Body of pancreas (tissue), 4 donors: ENCODE data around the gene PCBP3. TPM values are rescaled to one million over a fixed set of nuclear protein-coding genes. Genes with fewer than 3 reads are reported as not detected.

Source experiments
- ATAC-seq: fragments of 150-250 bp; one replicate; pipeline ENCODE4 v1.9.1; 2016
- DNase-seq, 4 donors: peaks; one replicate each; pipeline ENCODE4 v3.0.0-alpha.2; 2019
- H3K27ac ChIP-seq, 4 donors: fragments of 200-600 bp; sonication (generic); 1 replicate in 3 of 4; 2 replicates in 1 of 4; pipeline versions ENCODE4 v1.5.1 to v1.6.1; 2016 to 2019; ENCODE audit warnings: mild to moderate bottlenecking in 1 of 4, mixed read lengths in 1 of 4, moderate library complexity in 1 of 4
- H3K27me3 ChIP-seq, 2 donors: fragments of 200-600 bp; sonication (generic); one replicate each; pipeline ENCODE4 v1.6.0; 2016; ENCODE audit warnings: mild to moderate bottlenecking in 1 of 2
- H3K36me3 ChIP-seq, 2 donors: fragments of 200-600 bp; sonication (generic); replicated peaks in 1 of 2; 2 replicates each; pipeline ENCODE4 v1.5.1; 2016; ENCODE audit warnings: low read depth in 2 of 2; ENCODE audit not compliant: insufficient read depth in 1 of 2
- H3K4me1 ChIP-seq: fragments of 200-600 bp; sonication (generic); one replicate; pipeline ENCODE4 v1.6.0; 2016
- H3K4me3 ChIP-seq, 2 donors: fragments of 200-600 bp; sonication (generic); 1 replicate in 1 of 2; 2 replicates in 1 of 2; pipeline ENCODE4 v1.5.1; 2016 to 2019
- H3K9me3 ChIP-seq, 3 donors: fragments of 200-600 bp; sonication (generic); 1 replicate in 2 of 3; 2 replicates in 1 of 3; pipeline ENCODE4 v1.5.1; 2016
- POLR2A ChIP-seq, 3 donors: fragments of 450-650 bp; IDR thresholded peaks; one replicate each; pipeline ENCODE4 v1.6.1; 2016; ENCODE audit warnings: antibody characterized with exemption in 3 of 3, mild to moderate bottlenecking in 2 of 3
- WGBS, 2 donors: methylation state at CpG; one replicate each; pipeline ENCODE4 v1.1.5; 2017; 5-methylcytosine and 5-hydroxymethylcytosine counted together
- intact Hi-C: fragments of 100-400 bp; cut with DNase I; formaldehyde crosslinking; loops from one replicate; pipeline ENCODE4 v1.15.1; 2023
- total RNA-seq, 2 donors: library from RNA; depleted of rRNA; stranded (reverse); fragments of >200 nt; gene quantifications; one replicate each; pipeline ENCODE4 v1.1.0, GENCODE V29; 2016
- TF ChIP-seq, protein P1 (sequence below), 7 experiments: fragments of 450-650 bp in 4 of 7; fragments of 200-600 bp in 3 of 7; sonication (generic) in 3 of 7; IDR thresholded peaks; one replicate each; pipeline ENCODE4 v1.5.1; 2016 to 2019; ENCODE audit warnings: antibody characterized with exemption in 7 of 7

The PCBP3 gene
- total RNA-seq, 2 donors from 2014 or later = 1.3 to 4.6 TPM

DNA sequence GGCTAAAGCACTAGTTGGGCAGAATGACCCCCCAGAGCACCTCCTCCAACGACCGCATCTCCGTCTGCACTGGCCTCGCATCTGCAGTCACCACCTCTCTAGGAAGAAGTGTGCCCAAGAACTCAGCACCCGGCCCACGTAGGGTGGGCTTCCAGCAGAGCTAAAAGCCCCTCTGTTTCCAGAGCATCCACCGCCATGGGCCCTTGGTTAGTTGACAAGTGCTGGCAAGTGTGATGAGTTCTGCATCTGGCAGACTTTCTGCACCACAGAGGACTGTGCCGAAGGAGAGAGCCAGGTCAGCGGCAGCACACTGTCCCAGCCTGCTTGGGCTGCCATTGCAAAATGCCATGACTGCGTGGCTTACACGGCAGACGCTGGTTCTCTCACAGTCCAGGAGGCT is 261.7 kb downstream of the PCBP3 start:
- no peaks in the 10 kb centered on the region for H3K36me3 ChIP-seq
- WGBS, 2 donors = 75 to 80% methylated on average over 8 to 12 of the region's 12 CpGs
- no peak for DNase-seq
- intact Hi-C loops = no loop called here
- no peak overlapping the region for H3K4me3 ChIP-seq
- no peak for ATAC-seq
- H3K4me1 ChIP-seq = no peaks in the 10 kb centered on the region
- H3K9me3 ChIP-seq = no peaks in the 10 kb centered on the region
- TF ChIP-seq POLR2A (IDR thresholded peaks at IDR 0.05) = no peak
- TF ChIP-seq, protein P1, sequence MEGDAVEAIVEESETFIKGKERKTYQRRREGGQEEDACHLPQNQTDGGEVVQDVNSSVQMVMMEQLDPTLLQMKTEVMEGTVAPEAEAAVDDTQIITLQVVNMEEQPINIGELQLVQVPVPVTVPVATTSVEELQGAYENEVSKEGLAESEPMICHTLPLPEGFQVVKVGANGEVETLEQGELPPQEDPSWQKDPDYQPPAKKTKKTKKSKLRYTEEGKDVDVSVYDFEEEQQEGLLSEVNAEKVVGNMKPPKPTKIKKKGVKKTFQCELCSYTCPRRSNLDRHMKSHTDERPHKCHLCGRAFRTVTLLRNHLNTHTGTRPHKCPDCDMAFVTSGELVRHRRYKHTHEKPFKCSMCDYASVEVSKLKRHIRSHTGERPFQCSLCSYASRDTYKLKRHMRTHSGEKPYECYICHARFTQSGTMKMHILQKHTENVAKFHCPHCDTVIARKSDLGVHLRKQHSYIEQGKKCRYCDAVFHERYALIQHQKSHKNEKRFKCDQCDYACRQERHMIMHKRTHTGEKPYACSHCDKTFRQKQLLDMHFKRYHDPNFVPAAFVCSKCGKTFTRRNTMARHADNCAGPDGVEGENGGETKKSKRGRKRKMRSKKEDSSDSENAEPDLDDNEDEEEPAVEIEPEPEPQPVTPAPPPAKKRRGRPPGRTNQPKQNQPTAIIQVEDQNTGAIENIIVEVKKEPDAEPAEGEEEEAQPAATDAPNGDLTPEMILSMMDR (IDR thresholded peaks at IDR 0.05) = no peak
- no peaks in the 10 kb centered on the region for H3K27me3 ChIP-seq
- H3K27ac ChIP-seq = no peak overlapping the region

DNA sequence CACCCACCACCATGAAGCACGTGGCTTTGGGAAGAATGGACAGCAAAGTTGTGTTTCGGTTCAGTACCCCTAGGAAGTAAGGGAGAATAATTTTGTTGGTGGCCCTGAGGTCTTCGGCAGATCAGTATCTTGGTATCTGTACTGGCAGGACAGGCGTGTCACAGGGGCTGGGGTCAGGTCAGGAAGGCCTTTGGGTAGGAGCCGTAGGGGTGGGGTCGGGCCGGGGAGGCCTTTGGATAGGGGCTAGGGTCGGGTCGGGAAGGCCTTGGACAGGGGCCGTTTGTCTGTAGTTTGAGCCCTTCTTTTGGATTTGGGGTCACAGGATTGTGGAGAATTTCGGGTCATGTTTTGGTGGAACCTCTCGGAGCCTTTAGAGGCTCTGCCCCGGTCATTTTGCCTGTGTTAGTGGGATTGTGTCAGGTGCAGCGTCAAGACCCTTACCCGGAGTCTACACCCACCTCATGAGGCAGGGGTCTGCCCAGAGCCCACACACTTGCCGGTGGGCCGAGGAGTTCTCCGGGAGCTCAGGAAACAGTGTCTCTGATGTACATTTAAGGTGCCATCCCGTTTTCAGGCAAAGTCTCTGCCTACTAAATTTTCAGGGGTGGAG is 262.8 kb downstream of the PCBP3 start:
- intact Hi-C loops = no loop called here
- Histone ChIP-seq H3K27ac (no peak overlapping the region), H3K9me3 (no peaks in the 10 kb centered on the region), H3K4me3 (no peak overlapping the region), H3K4me1 (no peaks in the 10 kb centered on the region), H3K36me3 (no peaks in the 10 kb centered on the region), H3K27me3 (no peaks in the 10 kb centered on the region)
- no peak for DNase-seq
- ATAC-seq = no peak
- TF ChIP-seq, protein P1 (IDR thresholded peaks at IDR 0.05) = no peak
- TF ChIP-seq POLR2A (IDR thresholded peaks at IDR 0.05) = no peak
- 80 to 87% methylated on average over 13 to 19 of the region's 19 CpGs for WGBS, 2 donors

DNA sequence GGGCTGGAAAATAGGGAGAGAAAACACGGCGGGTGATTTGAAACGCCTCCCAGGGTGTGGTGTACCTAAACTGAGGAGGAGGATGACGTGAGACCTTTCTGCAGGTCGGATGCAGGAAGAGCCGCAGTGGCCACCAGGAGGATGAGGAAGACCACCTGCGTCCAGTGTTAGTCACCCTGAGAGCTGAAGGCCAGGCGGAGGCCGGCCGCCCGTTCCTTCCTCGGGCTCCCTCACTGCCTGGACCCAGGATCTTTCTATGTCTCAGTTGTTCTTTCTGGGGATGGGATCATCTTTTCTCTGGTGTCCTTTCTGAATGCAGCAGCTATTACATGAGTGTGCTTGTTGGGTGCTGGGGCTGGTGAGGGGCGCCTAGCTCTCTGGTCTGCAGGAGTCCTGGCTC is 263.3 kb downstream of the PCBP3 start:
- no peaks in the 10 kb centered on the region for H3K36me3 ChIP-seq
- H3K27me3 ChIP-seq = no peaks in the 10 kb centered on the region
- H3K4me1 ChIP-seq = no peaks in the 10 kb centered on the region
- 91 to 93% methylated on average over 13 of the region's 13 CpGs for WGBS, 2 donors
- DNase-seq = no peak
- H3K4me3 ChIP-seq = no peak overlapping the region
- H3K27ac ChIP-seq = no peak overlapping the region
- TF ChIP-seq POLR2A (IDR thresholded peaks at IDR 0.05) = no peak
- TF ChIP-seq, protein P1 (IDR thresholded peaks at IDR 0.05) = no peak
- no peaks in the 10 kb centered on the region for H3K9me3 ChIP-seq
- intact Hi-C loops = no loop called here
- no peak for ATAC-seq

DNA sequence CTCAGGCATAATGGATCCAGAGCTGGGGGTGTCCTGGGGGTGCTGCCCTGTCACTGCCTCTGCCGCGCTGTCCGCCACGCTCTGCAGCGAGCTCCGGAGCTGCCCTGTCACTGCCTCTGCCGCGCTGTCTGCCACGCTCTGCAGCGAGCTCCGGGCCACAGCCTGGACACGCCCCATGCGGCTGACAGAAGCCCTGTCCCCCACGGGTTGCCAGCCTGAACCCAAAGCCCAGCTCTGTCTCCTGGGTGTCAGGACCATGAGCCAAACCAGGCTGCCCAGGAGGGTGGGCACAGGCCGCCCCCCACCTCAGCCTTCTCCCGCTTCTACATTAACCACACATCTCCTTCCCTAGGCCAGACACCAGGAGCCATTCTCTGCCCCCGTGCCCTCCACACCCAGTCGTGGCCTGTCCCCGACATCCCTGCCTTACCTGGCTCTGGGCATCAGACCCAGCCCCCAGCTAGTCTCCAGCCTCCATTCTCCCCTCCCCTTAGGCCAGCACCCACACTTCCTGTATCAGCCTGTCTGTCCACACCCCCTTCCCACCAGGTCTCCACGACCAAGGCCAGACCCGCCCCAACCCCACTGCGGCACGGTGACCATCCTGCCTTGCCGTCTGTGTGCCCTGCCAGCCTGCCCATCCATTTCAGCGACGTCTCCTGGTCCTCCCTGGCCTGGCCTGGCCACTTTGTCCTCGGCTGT is 265.2 kb downstream of the PCBP3 start:
- no peak overlapping the region for H3K4me3 ChIP-seq
- H3K27me3 ChIP-seq = no peaks in the 10 kb centered on the region
- no peak for TF ChIP-seq POLR2A (IDR thresholded peaks at IDR 0.05)
- no peaks in the 10 kb centered on the region for H3K36me3 ChIP-seq
- no peaks in the 10 kb centered on the region for H3K9me3 ChIP-seq
- intact Hi-C loops = no loop called here
- 78 to 85% methylated on average over 9 to 27 of the region's 27 CpGs for WGBS, 2 donors
- H3K4me1 ChIP-seq = no peaks in the 10 kb centered on the region
- ATAC-seq = no peak
- no peak overlapping the region for H3K27ac ChIP-seq
- no peak for DNase-seq

DNA sequence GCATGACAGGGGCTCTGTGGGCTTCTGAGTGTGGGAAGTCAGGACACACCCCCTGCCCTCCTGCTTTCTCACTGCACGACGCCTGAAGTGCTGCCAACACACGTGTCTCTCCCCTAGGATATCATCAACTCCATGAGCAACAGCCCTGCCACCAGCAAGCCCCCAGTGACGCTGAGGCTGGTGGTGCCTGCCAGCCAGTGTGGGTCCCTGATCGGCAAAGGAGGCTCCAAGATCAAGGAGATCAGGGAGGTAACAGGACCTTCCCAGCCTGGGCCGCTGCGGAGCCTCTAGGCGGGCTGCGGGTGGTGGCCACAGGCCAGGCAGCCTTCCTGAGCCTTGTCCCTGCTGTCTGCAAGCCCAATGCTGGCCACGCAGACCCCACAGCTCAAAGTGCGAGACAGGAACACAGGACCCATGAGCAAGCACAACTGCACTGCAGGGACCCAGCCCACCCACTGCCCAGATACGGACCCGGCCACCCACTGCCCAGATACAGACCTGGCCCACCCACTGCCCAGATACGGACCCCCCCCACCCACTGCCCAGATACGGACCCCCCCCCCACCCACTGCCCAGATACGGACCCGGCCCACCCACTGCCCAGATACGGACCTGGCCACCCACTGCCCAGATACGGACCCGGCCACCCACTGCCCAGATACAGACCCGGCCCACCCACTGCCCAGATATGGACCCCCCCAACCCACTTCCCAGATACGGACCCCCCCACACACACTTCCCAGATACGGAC is 265.9 kb downstream of the PCBP3 start:
- WGBS, 2 donors = 60 to 74% methylated on average over 1 to 13 of the region's 23 CpGs
- ATAC-seq = no peak
- no peak for DNase-seq

More for the DNA sequence above, 265.9 kb downstream of the PCBP3 start:
- Histone ChIP-seq H3K9me3 (no peaks in the 10 kb centered on the region), H3K27ac (no peak overlapping the region), H3K36me3 (no peaks in the 10 kb centered on the region), H3K4me3 (no peak overlapping the region), H3K4me1 (no peaks in the 10 kb centered on the region), H3K27me3 (no peaks in the 10 kb centered on the region)
- intact Hi-C loops = no loop called here
- TF ChIP-seq, protein P1 (IDR thresholded peaks at IDR 0.05) = no peak
- no peak for TF ChIP-seq POLR2A (IDR thresholded peaks at IDR 0.05)
